Activated CD8-positive, alpha-beta T cell treated with anti-CD3 and anti-CD28 coated beads for 36 hours (primary cell): ENCODE measurements around the gene PRCC. TPM values are rescaled to one million over a fixed set of nuclear protein-coding genes. Genes with fewer than 3 reads are reported as not detected.
"Not testable (repeated sequence)": the region's sequence is repeated elsewhere in the genome, so short reads cannot be mapped to it uniquely, and the experiment has no call there.

Experiments
- ATAC-seq: fragments of 200-7000 bp; cut with Tn5 transposase; one replicate; pipeline ENCODE4 v1.10.0; 2021; ENCODE audit warnings: mild to moderate bottlenecking, moderate library complexity
- CTCF ChIA-PET: fragments of 350-600 bp; sonication (Branson Sonifier 250); formaldehyde crosslinking; loops from one replicate; lab custom pipeline; 2021; ENCODE audit warnings: antibody characterized with exemption; lab: Charles Lee
- POLR2A ChIA-PET: fragments of 350-600 bp; sonication (Branson Sonifier 250); formaldehyde crosslinking; loops from one replicate; lab custom pipeline; 2021; ENCODE audit warnings: antibody characterized with exemption; lab: Charles Lee
- DNase-seq: peaks from one replicate; pipeline ENCODE4 v3.0.0-alpha.2; 2020
- H3K27ac Mint-ChIP-seq: one replicate; pipeline ENCODE4 v1.8.0; 2021; ENCODE audit warnings: mild to moderate bottlenecking, mixed read lengths
- H3K27me3 Mint-ChIP-seq: one replicate; pipeline ENCODE4 v1.8.0; 2021; ENCODE audit warnings: mixed read lengths
- H3K36me3 Mint-ChIP-seq: one replicate; pipeline ENCODE4 v1.8.0; 2021; ENCODE audit warnings: low read depth, mixed read lengths
- H3K4me1 Mint-ChIP-seq: one replicate; pipeline ENCODE4 v1.8.0; 2021; ENCODE audit warnings: low read depth, mixed read lengths
- H3K4me3 Mint-ChIP-seq: one replicate; pipeline ENCODE4 v1.8.0; 2021; ENCODE audit warnings: mild to moderate bottlenecking, moderate library complexity, mixed read lengths
- H3K9me3 Mint-ChIP-seq: one replicate; pipeline ENCODE4 v1.8.0; 2021; ENCODE audit warnings: mixed read lengths
- intact Hi-C: fragments of 100-400 bp; cut with micrococcal nuclease; formaldehyde crosslinking; loops from one replicate; pipeline ENCODE4 v1.10.0; 2022
- total RNA-seq, 2 experiments: library from RNA; stranded (reverse); gene quantifications; one replicate each; pipeline ENCODE4 v1.2.3, GENCODE V29; 2021
- TF ChIP-seq, protein P1 (sequence below): fragments of 200-600 bp; IDR thresholded peaks from one replicate; pipeline ENCODE4 v1.8.0; 2022; ENCODE audit warnings: antibody characterized with exemption, mild to moderate bottlenecking

The PRCC gene
- total RNA-seq, 2 experiments from 2014 or later = 69.8 to 70.6 TPM

DNA sequence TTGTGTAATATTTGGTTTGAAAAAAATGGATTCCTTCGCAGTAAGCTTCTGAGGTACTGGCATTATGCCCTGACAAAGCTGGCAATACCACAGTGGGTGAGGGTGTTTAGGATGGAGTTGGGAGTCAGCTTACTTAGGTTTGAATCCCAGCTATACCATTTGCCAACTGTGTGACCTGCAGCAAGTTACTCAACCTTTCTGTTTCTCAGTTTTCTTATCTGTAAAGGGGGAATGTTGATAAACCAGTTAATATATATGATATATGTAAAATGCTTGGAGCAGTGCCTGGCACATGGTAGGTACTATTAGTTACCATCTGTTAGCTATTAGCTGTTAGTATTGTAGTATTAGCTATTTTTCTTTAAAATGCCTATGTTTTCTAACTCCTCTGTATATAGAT lies 11.0 kb upstream of the PRCC start:
- Mint-ChIP-seq H3K36me3 (no peaks in the 10 kb centered on the region), H3K4me1 (peaks cover 8% of the 10 kb centered on the region), H3K9me3 (no peaks in the 10 kb centered on the region), H3K27ac (no peak overlapping the region), H3K27me3 (no peaks in the 10 kb centered on the region), H3K4me3 (no peak overlapping the region)
- TF ChIP-seq, protein P1, sequence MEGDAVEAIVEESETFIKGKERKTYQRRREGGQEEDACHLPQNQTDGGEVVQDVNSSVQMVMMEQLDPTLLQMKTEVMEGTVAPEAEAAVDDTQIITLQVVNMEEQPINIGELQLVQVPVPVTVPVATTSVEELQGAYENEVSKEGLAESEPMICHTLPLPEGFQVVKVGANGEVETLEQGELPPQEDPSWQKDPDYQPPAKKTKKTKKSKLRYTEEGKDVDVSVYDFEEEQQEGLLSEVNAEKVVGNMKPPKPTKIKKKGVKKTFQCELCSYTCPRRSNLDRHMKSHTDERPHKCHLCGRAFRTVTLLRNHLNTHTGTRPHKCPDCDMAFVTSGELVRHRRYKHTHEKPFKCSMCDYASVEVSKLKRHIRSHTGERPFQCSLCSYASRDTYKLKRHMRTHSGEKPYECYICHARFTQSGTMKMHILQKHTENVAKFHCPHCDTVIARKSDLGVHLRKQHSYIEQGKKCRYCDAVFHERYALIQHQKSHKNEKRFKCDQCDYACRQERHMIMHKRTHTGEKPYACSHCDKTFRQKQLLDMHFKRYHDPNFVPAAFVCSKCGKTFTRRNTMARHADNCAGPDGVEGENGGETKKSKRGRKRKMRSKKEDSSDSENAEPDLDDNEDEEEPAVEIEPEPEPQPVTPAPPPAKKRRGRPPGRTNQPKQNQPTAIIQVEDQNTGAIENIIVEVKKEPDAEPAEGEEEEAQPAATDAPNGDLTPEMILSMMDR = no peak
- DNase-seq = no peak
- POLR2A ChIA-PET = interaction anchor here (1.0 to 1.7 kb wide), 3 partner anchors 8 to 16 kb away, joined by 5 read pairs; partner anchors contain the start of gene MRPL24
- ATAC-seq = no peak
- CTCF ChIA-PET = interaction anchor here (1.0 to 3.6 kb wide), 8 partner anchors 11 to 130 kb away, joined by 3 to 23 read pairs (median 4); partner anchors contain the start of gene PRCC
- intact Hi-C loops = loop anchor here (10.0 kb wide), 1 partner anchor 252 kb away; the partner anchor contains the start of gene MEF2D

- H3K36me3 Mint-ChIP-seq, H3K9me3 Mint-ChIP-seq, H3K4me1 Mint-ChIP-seq, H3K4me3 Mint-ChIP-seq, ATAC-seq, H3K27ac Mint-ChIP-seq, POLR2A ChIA-PET, DNase-seq, H3K27me3 Mint-ChIP-seq: not testable (repeated sequence)
- CTCF ChIA-PET = interaction anchor here (1.4 to 3.6 kb wide), 4 partner anchors 12 to 102 kb away, joined by 3 to 23 read pairs (median 4); no protein-coding TSS in a partner anchor
- intact Hi-C loops = loop anchor here (10.0 kb wide), 1 partner anchor 253 kb away; the partner anchor contains the start of gene MEF2D
Observed at GRCh38 chr1:156757572-156758253, 9.6 kb upstream of the PRCC start.

DNA sequence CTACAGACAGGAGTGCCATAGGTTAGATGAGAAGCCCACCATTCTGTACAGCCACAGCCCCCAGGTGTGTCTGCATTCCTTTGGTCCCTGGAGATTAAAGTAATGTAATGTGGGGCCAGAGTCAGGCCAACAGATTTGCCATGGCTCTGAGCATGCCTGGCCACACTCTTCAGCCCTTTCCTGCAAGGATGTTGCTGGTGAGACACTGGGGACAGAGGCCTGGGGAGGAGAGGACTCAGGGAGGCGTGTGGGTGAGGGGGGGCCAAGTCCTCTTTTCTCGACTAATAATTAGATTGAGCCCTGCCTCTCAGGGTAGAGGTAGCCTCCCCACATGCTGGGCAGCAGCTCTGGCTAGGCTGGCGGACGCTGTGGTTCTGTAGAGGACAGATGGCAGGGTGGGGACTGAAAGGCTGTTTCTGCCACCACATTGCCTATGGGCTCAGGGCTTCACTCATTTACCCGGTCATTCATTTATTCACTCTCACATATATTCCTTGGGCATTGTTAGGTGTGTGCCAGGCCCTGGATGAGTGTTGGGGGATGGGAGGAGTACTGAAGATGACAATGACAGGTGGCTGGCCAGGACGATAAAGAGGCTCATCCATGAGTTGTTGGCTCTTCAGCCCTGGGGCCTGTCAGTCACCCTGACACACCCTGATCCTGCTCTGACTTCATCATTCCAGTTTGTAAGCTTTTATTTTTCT lies 7.1 kb upstream of the PRCC start:
- H3K4me1 Mint-ChIP-seq = peaks cover 5% of the 10 kb centered on the region
- TF ChIP-seq, protein P1 = no peak
- H3K4me3 Mint-ChIP-seq = no peak overlapping the region
- H3K36me3 Mint-ChIP-seq = no peaks in the 10 kb centered on the region
- H3K27me3 Mint-ChIP-seq = no peaks in the 10 kb centered on the region
- ChIA-PET CTCF (interaction anchor here (0.9 to 1.3 kb wide), 2 partner anchors 32 to 34 kb away, joined by 3 to 6 read pairs; partner anchors contain the start of genes ISG20L2 and METTL25B), POLR2A (interaction anchor here (0.9 to 1.1 kb wide), 3 partner anchors 10 to 48 kb away, joined by 3 to 4 read pairs (median 3); no protein-coding TSS in a partner anchor)
- no peaks in the 10 kb centered on the region for H3K9me3 Mint-ChIP-seq
- no peak overlapping the region for H3K27ac Mint-ChIP-seq
- ATAC-seq (no peak), DNase-seq (no peak)
- intact Hi-C loops = no loop called here

- intact Hi-C loops = no loop called here
- H3K27me3 Mint-ChIP-seq = no peaks in the 10 kb centered on the region
- H3K4me3 Mint-ChIP-seq = no peak overlapping the region
- TF ChIP-seq, protein P1 = no peak
- ChIA-PET CTCF (interaction anchor here (0.9 to 1.3 kb wide), 2 partner anchors 32 to 35 kb away, joined by 3 to 6 read pairs; partner anchors contain the start of genes ISG20L2 and METTL25B), POLR2A (interaction anchor here (0.9 to 1.0 kb wide), 2 partner anchors 18 to 47 kb away, joined by 3 to 4 read pairs; no protein-coding TSS in a partner anchor)
- DNase-seq (no peak), ATAC-seq (no peak)
- no peaks in the 10 kb centered on the region for H3K9me3 Mint-ChIP-seq
- no peak overlapping the region for H3K27ac Mint-ChIP-seq
- peaks cover 3% of the 10 kb centered on the region for H3K4me1 Mint-ChIP-seq
- H3K36me3 Mint-ChIP-seq = no peaks in the 10 kb centered on the region
Observed at GRCh38 chr1:156760796-156761104, 6.6 kb upstream of the PRCC start.

DNA sequence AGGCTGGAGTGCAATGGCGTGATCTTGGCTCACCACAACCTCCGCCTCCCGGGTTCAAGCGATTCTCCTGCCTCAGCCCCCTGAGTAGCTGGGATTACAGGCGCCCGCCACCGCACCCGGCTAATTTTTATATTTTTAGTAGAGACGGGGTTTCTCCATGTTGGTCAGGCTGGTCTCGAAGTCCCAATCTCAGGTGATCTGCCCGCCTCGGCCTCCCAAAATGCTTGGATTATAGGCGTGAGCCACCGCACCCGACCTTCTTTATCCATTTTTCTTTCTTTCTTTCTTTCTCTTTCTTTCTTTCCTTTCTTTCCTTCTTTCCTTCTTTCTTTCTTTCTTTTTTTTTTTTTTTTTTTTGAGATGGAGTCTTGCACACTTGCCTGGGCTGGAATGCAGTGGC lies 2.2 kb upstream of the PRCC start:
- H3K4me3 Mint-ChIP-seq, DNase-seq, ATAC-seq, H3K27me3 Mint-ChIP-seq, H3K27ac Mint-ChIP-seq, H3K9me3 Mint-ChIP-seq: not testable (repeated sequence)
- intact Hi-C loops = loop anchor here (5.0 kb wide), 1 partner anchor 38 kb away; the partner anchor contains the start of genes ISG20L2 and METTL25B
- H3K36me3 Mint-ChIP-seq = peaks cover 17% of the 10 kb centered on the region
- ChIA-PET POLR2A (interaction anchor here (0.6 to 5.0 kb wide), 2 partner anchors 37 to 265 kb away, joined by 3 to 35 read pairs; partner anchors contain the start of genes ISG20L2 and METTL25B), CTCF (interaction anchor here (1.3 to 7.5 kb wide), 2 partner anchors 24 to 38 kb away, joined by 3 to 92 read pairs; partner anchors contain the start of genes ISG20L2, METTL25B and MRPL24)
- peaks cover 20% of the 10 kb centered on the region for H3K4me1 Mint-ChIP-seq
